ENCODE results near the gene AACS.
"Not testable (repeated sequence)": the region's sequence is repeated elsewhere in the genome, so short reads cannot be mapped to it uniquely, and the experiment has no call there.

AACS gene, protein sequence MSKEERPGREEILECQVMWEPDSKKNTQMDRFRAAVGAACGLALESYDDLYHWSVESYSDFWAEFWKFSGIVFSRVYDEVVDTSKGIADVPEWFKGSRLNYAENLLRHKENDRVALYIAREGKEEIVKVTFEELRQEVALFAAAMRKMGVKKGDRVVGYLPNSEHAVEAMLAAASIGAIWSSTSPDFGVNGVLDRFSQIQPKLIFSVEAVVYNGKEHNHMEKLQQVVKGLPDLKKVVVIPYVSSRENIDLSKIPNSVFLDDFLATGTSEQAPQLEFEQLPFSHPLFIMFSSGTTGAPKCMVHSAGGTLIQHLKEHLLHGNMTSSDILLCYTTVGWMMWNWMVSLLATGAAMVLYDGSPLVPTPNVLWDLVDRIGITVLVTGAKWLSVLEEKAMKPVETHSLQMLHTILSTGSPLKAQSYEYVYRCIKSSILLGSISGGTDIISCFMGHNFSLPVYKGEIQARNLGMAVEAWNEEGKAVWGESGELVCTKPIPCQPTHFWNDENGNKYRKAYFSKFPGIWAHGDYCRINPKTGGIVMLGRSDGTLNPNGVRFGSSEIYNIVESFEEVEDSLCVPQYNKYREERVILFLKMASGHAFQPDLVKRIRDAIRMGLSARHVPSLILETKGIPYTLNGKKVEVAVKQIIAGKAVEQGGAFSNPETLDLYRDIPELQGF

DNA sequence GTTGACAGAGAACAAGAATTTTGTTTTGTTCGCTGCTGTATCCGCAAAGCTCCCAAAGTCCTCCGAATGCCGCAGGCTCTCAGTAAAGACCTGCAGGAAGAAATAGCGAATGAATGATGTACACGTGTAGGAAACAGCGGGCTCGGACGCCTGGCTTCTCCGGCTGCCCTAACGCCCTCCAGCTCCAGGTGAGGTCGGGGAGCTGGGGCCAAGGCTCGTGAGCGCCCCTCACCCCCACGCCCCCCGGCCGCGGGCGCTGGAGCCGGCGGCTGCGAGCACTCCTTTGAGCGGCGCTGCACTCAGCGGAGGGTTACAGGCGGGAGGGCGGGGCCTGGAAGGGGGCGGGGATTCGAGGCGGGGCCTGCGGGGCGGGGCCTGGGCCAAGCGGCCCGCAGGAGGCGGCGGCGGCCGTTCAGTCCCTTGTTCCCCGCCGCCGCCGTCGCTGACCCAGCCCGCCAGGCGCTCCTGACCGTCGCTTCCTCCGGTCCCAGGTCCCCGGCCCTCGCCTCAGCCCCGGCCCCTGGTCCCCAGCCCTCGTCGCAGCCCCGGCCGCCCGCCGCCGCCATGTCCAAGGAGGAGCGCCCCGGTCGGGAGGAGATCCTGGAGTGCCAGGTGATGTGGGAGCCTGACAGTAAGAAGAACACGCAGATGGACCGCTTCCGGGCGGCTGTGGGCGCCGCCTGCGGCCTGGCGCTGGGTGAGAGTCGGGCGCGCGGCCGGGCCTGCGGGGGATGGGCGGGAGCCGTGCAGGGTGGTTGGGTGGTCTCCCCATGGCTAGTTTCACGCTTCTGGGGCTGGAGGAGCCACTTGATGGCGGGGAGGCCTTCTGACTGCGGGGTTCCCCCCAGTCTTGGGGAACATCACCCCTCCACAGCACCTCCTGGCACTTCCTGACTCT lies at the start of gene AACS:
Gene AACS, plus strand, starts transcription at position 415 of the 898 bp plus-strand sequence. Its CDS starts 150 bp downstream, at position 565.
- DNase-seq: peak; percentile 63

GRCh38 chr12:125015680-125016310 lies 49.4 kb upstream of the AACS start:
- no peak for DNase-seq

DNA sequence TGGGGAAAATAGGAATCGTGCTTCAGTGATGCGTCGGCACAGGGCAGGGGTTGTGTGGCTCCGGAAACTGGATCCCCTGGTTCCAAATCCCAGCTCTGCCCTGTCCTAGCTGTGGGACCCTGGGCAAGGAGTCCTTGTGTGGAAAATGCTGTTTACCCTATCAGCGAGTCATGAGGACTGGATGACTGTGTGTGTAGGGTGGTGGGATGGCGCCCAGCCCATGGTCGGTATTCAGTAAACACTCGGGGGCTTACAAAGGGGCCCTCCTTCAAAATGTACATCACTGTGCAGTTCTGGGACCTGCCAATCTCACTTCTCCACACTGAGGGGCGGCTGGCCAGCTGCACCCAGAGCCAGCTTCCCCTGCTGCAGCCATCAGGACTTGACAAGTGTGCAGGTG lies 47.4 kb upstream of the AACS start:
- no peak for DNase-seq

GRCh38 chr12:125018356-125018755 lies 46.9 kb upstream of the AACS start:
- DNase-seq: no peak

DNA sequence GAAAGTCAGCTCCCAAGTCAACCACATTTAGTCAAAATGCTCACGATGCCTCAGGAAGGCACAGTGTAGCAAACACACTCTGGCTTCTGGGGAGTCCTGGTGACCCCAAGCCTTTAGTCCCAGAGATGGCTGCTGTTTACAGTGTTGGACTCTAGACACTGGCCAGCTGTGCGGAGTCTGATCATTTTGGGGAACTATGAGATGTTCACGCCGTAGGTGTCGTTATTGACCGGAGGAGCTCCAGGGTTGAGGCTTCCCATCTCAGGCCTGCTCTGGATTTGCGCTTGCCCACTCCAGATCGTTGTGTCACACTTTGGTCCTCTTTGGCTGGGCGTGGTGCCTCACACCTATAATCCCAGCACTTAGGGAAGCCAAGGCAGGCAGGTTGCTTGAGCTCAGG lies 44.1 kb upstream of the AACS start:
- DNase-seq: no peak

GRCh38 chr12:125021771-125022170 lies 43.5 kb upstream of the AACS start:
- no peak for DNase-seq

GRCh38 chr12:125023065-125023464 lies 42.2 kb upstream of the AACS start:
- DNase-seq: no peak

DNA sequence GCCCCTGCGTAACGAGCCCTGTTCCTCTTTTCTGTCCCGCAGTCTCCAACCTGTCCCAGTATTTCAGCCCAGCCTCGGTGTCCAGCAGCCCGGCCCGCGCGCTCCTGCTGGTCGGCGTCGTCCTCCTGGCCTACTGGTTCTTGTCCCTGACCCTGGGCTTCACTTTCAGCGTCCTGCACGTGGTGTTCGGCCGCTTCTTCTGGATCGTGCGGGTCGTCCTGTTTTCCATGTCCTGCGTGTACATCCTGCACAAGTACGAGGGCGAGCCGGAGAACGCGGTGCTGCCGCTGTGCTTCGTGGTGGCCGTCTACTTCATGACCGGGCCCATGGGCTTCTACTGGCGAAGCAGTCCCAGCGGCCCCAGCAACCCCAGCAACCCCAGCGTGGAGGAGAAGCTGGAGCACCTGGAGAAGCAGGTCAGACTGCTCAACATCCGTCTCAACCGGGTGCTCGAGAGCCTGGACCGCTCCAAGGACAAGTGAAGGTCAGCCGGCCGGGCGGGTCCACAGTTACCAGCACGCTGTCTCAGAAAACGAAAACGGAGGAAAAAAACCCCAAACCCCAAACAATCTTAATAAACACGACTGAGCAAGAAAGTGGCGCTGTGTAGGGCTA lies 40.2 kb upstream of the AACS start:
- DNase-seq: no peak

- DNase-seq: no peak
Observed at GRCh38 chr12:125025606-125026235, 39.5 kb upstream of the AACS start.

- no peak for DNase-seq
Observed at GRCh38 chr12:125028106-125028505, 37.1 kb upstream of the AACS start.

DNA sequence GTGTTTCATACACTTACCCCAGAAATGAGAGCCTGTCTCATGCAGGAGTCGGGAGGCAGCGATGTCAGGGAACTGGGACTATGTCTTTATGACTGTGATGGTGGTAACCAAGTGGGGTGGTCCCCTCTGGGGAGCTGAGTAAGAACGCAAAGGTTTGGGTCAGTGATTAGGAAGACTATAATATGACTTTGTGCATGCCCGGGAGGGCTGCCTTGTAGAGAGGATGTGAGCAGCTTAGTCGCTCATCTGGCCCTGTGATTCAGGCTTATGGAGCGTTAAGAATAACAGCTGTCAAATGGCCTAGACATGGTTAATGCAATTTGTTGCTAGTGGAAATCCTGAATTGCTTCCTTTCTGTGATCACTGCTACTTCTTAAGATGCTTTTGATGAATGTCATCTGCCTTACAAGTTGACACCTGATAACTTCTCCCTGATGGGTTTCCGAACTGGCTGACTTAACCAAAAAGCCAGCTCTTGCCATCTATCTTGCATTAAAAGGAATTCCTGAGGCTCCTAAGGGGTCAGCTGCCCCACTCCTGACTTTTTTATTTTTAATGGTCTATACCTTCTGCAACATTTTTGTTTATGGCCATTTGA lies 35.4 kb upstream of the AACS start:
- DNase-seq: no peak

- DNase-seq: not testable (repeated sequence)
Observed at GRCh38 chr12:125031471-125031870, 33.8 kb upstream of the AACS start.

- no peak for DNase-seq
Observed at GRCh38 chr12:125032466-125033152, 32.6 kb upstream of the AACS start.

- no peak for DNase-seq
Observed at GRCh38 chr12:125033288-125033687, 31.9 kb upstream of the AACS start.

DNA sequence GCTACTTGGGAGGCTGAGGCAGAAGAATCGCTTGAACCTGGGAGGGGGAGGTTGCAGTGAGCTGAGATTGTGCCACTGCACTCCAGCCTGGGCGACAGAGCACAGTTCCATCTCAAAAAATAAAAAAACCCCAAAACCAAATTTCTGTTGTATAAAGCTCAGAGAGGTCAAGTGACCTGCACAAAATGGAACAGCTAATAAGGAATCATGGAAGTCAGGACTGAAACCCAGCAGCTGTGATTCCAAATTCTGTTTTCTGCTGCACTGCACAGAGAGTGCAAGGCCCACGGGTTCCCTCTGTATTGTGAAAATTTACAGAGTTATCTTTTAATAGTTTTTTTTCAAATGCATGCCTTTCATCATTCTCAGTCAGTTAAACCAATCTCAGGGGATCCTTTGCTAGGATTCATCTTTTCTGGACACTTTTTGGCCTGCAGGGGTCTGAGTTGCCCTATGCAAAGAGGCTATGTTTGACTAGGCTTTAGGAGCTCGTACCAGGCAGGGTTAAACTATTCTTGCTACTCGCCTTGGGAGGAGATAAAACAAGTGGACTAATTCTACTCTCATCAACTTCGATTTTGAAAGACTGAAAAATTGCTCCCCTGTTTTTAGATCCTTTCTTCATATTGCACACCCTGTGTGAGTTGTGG lies 26.1 kb upstream of the AACS start:
- DNase-seq: no peak

- DNase-seq: no peak
Observed at GRCh38 chr12:125049093-125049458, 16.2 kb upstream of the AACS start.

DNA sequence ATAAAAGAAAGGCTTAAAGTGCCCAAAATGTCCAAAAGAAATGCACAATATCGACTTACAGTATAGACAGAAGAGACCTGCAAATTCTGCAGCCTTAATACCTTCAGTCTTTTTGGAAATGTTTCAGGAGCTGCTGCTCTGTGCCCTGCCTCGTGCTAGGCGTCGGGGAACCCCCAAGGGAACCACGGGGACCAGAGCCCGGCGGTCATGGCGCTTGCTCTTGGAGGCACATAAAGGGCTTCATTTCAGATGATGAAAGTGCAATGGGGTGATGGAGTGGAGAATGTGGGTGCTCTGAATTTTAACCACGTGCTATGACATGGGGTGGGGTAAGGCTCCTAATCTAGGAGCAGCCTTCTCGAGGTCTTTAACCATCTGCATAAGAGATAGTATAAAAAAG lies 14.8 kb upstream of the AACS start:
- no peak for DNase-seq

DNA sequence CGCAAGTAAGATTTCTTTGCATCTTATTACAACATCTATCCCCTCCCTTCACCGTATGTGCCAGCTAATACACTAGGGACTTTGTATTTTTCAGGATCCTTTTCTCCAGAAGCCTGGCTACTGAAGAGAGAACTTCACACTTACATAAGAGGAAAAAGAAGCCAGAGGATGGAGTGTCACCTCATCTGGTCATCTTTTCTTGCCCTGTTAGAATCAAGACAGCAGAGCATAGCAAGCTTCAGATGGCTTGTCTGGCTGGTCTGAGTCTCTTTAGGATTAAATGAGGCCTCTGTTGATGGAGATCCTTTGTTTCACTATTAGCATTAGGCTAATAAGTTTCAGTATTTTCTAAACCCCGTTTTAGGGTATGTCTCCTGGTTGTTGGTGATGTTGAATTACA lies 14.4 kb upstream of the AACS start:
- DNase-seq: no peak

- no peak for DNase-seq
Observed at GRCh38 chr12:125053821-125054220, 11.4 kb upstream of the AACS start.

DNA sequence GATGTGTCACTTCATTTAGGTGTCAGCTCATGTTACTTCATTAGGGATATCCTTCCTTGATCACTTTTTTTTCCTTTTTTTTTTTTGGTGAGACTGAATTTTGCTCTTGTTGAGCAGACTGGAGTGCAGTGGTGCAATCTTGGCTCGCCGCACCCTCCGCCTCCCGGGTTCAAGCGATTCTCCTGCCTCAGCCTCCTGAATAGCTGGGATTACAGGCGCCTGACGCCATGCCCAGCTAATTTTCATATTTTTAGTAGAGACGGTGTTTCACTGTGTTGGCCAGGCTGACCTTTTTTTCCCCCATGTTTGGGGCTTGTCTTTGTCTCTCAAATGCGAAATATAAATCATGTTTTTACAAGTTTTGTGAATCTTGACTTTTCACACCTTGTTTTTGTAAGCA lies 9.6 kb upstream of the AACS start:
- no peak for DNase-seq
